Measurements from ENCODE around the gene TTN.

Gene TTN

GRCh38 chr2:178833382-178833781 is 26.2 kb upstream of the TTN start:
- TF ChIP-seq CTCF (conservative IDR thresholded peaks at IDR 0.05; ENCODE audit: low read length) (no peak), EZH2phosphoT487 (IDR thresholded peaks at IDR 0.05; ENCODE audit: borderline replicate concordance) (no peak)
- Histone ChIP-seq H2AFZ (ENCODE audit: low read length) (no peak overlapping the region), H3K27me3 (ENCODE audit: insufficient read depth, low read length, poor library complexity, severe bottlenecking) (no peaks in the 10 kb centered on the region), H3K4me1 (ENCODE audit: insufficient read depth, low read length, poor library complexity, severe bottlenecking) (no peaks in the 10 kb centered on the region), H3K4me2 (ENCODE audit: low read depth, low read length, poor library complexity, severe bottlenecking) (no peak overlapping the region), H3K9me3 (ENCODE audit: insufficient read depth, low read depth, low read length) (no peaks in the 10 kb centered on the region), H4K20me1 (ENCODE audit: insufficient read depth, low read length, poor library complexity, severe bottlenecking) (no peaks in the 10 kb centered on the region), H3K9me2 (replicated peaks; ENCODE audit: low read depth, low read length) (no peaks in the 10 kb centered on the region), H3K9ac (ENCODE audit: low read depth, low read length, poor library complexity, severe bottlenecking) (no peak overlapping the region), H3K36me3 (ENCODE audit: insufficient read depth, low read length) (no peaks in the 10 kb centered on the region), H3F3A (ENCODE audit: low read depth) (no peaks in the 10 kb centered on the region), H3K79me2 (ENCODE audit: insufficient read depth, low read length) (no peaks in the 10 kb centered on the region), H3K4me3 (ENCODE audit: low read length, poor library complexity, severe bottlenecking) (no peak overlapping the region)

GRCh38 chr2:178830451-178830850 is 23.2 kb upstream of the TTN start:
- no peak overlapping the region for H3K4me2 ChIP-seq (ENCODE audit: low read depth, low read length, poor library complexity, severe bottlenecking)
- no peaks in the 10 kb centered on the region for H3K27me3 ChIP-seq (ENCODE audit: insufficient read depth, low read length, poor library complexity, severe bottlenecking)
- H3K9ac ChIP-seq (ENCODE audit: low read depth, low read length, poor library complexity, severe bottlenecking), result no peak overlapping the region
- no peaks in the 10 kb centered on the region for H4K20me1 ChIP-seq (ENCODE audit: insufficient read depth, low read length, poor library complexity, severe bottlenecking)
- peaks cover 9% of the 10 kb centered on the region; the same call in 1 of the 2 replicates for H3K9me3 ChIP-seq (ENCODE audit: insufficient read depth, low read depth, low read length)
- H3K9me2 ChIP-seq (replicated peaks; ENCODE audit: low read depth, low read length), result no peaks in the 10 kb centered on the region
- H3F3A ChIP-seq (ENCODE audit: low read depth), result no peaks in the 10 kb centered on the region
- no peaks in the 10 kb centered on the region for H3K36me3 ChIP-seq (ENCODE audit: insufficient read depth, low read length)
- H3K79me2 ChIP-seq (ENCODE audit: insufficient read depth, low read length), result no peaks in the 10 kb centered on the region
- no peak for TF ChIP-seq CTCF (conservative IDR thresholded peaks at IDR 0.05; ENCODE audit: low read length)
- no peak overlapping the region for H2AFZ ChIP-seq (ENCODE audit: low read length)
- H3K4me3 ChIP-seq (ENCODE audit: low read length, poor library complexity, severe bottlenecking), result no peak overlapping the region
- no peaks in the 10 kb centered on the region for H3K4me1 ChIP-seq (ENCODE audit: insufficient read depth, low read length, poor library complexity, severe bottlenecking)

DNA sequence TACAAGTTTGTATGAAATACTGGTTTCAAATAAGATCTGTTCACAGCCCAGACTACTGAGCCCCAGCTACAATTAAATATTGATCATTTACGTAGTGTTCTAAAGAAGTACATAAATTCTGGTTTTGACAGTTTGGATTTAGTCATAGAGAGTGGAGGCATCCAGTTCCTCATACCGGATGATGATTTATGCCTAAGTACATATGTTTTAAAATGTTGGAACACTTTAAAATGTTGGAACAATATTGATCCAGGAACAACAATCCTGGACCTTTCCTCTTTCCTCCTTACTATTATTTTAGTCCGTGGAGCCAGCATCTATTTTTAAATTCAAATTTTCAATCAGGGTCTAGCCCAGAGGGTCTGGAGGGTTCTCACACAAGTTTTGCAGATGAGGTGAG is 22.8 kb upstream of the TTN start:
- Histone ChIP-seq H3K36me3 (ENCODE audit: insufficient read depth, low read length) (no peaks in the 10 kb centered on the region), H4K20me1 (ENCODE audit: insufficient read depth, low read length, poor library complexity, severe bottlenecking) (no peaks in the 10 kb centered on the region), H3F3A (ENCODE audit: low read depth) (no peaks in the 10 kb centered on the region), H3K4me3 (ENCODE audit: low read length, poor library complexity, severe bottlenecking) (no peak overlapping the region), H3K79me2 (ENCODE audit: insufficient read depth, low read length) (no peaks in the 10 kb centered on the region), H3K27me3 (ENCODE audit: insufficient read depth, low read length, poor library complexity, severe bottlenecking) (no peaks in the 10 kb centered on the region), H3K9me2 (replicated peaks; ENCODE audit: low read depth, low read length) (no peaks in the 10 kb centered on the region), H3K4me2 (ENCODE audit: low read depth, low read length, poor library complexity, severe bottlenecking) (no peak overlapping the region), H3K9me3 (ENCODE audit: insufficient read depth, low read depth, low read length) (peaks cover 10% of the 10 kb centered on the region; the same call in 1 of the 2 replicates), H3K4me1 (ENCODE audit: insufficient read depth, low read length, poor library complexity, severe bottlenecking) (no peaks in the 10 kb centered on the region), H3K9ac (ENCODE audit: low read depth, low read length, poor library complexity, severe bottlenecking) (no peak overlapping the region), H2AFZ (ENCODE audit: low read length) (no peak overlapping the region)
- TF ChIP-seq EZH2phosphoT487 (IDR thresholded peaks at IDR 0.05; ENCODE audit: borderline replicate concordance), result no peak
- no peak for TF ChIP-seq CTCF (conservative IDR thresholded peaks at IDR 0.05; ENCODE audit: low read length)
